H9 (cell line): ENCODE data around the gene TPD52L1. TPM values are rescaled to one million over a fixed set of nuclear protein-coding genes. Genes with fewer than 3 reads are reported as not detected.

ENCODE experiments used
- DNase-seq: peaks from one replicate; pipeline ENCODE4 v3.0.0-alpha.2; 2017
- H2AFZ ChIP-seq: one replicate; pipeline ENCODE4 v1.6.1; 2013; ENCODE audit warnings: mild to moderate bottlenecking, low read length, control low read depth, moderate library complexity
- H2AK5ac ChIP-seq: 2 replicates; pipeline ENCODE4 v1.6.1; 2013; ENCODE audit warnings: low read length, control low read depth, mixed read lengths; ENCODE audit not compliant: insufficient read length
- H2BK120ac ChIP-seq: one replicate; pipeline ENCODE4 v1.6.1; 2013; ENCODE audit warnings: low read depth, mild to moderate bottlenecking, low read length, control low read depth, inconsistent platforms; ENCODE audit not compliant: poor library complexity, severe bottlenecking
- H2BK12ac ChIP-seq: 2 replicates; pipeline ENCODE4 v1.6.1; 2013; ENCODE audit warnings: low read length, control low read depth, mixed read lengths, low read depth; ENCODE audit not compliant: insufficient read length
- H2BK15ac ChIP-seq: 2 replicates; pipeline ENCODE4 v1.6.1; 2013; ENCODE audit warnings: low read depth, low read length, control low read depth
- H2BK20ac ChIP-seq: one replicate; pipeline ENCODE4 v1.6.1; 2013; ENCODE audit warnings: low read depth, mild to moderate bottlenecking, low read length, control low read depth, inconsistent platforms; ENCODE audit not compliant: poor library complexity, severe bottlenecking
- H2BK5ac ChIP-seq: 2 replicates; pipeline ENCODE4 v1.6.1; 2013; ENCODE audit warnings: low read length, control low read depth, mixed read lengths; ENCODE audit not compliant: insufficient read length
- H3K14ac ChIP-seq: 2 replicates; pipeline ENCODE4 v1.6.1; 2013; ENCODE audit warnings: low read length, control low read depth; ENCODE audit not compliant: insufficient read depth
- H3K18ac ChIP-seq: 2 replicates; pipeline ENCODE4 v1.6.1; 2013; ENCODE audit warnings: low read depth, mild to moderate bottlenecking, mixed read lengths, low read length, control low read depth; ENCODE audit not compliant: insufficient read length
- H3K23ac ChIP-seq: 2 replicates; pipeline ENCODE4 v1.6.1; 2013; ENCODE audit warnings: low read length, control low read depth, mixed read lengths, low read depth; ENCODE audit not compliant: insufficient read length
- H3K23me2 ChIP-seq: 2 replicates; pipeline ENCODE4 v1.6.1; 2013; ENCODE audit warnings: low read depth, mild to moderate bottlenecking, mixed read lengths, low read length, control low read depth; ENCODE audit not compliant: insufficient read length, poor library complexity, severe bottlenecking
- H3K27ac ChIP-seq: 2 replicates; pipeline ENCODE4 v1.5.1; 2013; ENCODE audit warnings: low read length, control low read depth, mixed read lengths, low read depth; ENCODE audit not compliant: insufficient read length
- H3K27me3 ChIP-seq: 2 replicates; pipeline ENCODE4 v1.6.1; 2013; ENCODE audit warnings: low read length, control low read depth, inconsistent platforms; ENCODE audit not compliant: insufficient read depth
- H3K4ac ChIP-seq: 2 replicates; pipeline ENCODE4 v1.6.1; 2013; ENCODE audit warnings: low read depth, mild to moderate bottlenecking, control low read depth, inconsistent platforms, low read length, moderate library complexity
- H3K4me1 ChIP-seq: 2 replicates; pipeline ENCODE4 v1.6.1; 2013; ENCODE audit warnings: low read length, control low read depth, inconsistent platforms; ENCODE audit not compliant: insufficient read depth
- H3K4me2 ChIP-seq: 2 replicates; pipeline ENCODE4 v1.6.1; 2013; ENCODE audit warnings: low read length, control low read depth, mixed read lengths; ENCODE audit not compliant: insufficient read length, insufficient read depth
- H3K56ac ChIP-seq: 2 replicates; pipeline ENCODE4 v1.6.1; 2013; ENCODE audit warnings: low read depth, mild to moderate bottlenecking, mixed read lengths, low read length, control low read depth; ENCODE audit not compliant: insufficient read length
- H3K79me1 ChIP-seq: 2 replicates; pipeline ENCODE4 v1.6.1; 2013; ENCODE audit warnings: low read depth, mild to moderate bottlenecking, moderate library complexity, low read length, control low read depth, inconsistent platforms; ENCODE audit not compliant: insufficient read depth, poor library complexity, severe bottlenecking
- H3K79me2 ChIP-seq: 2 replicates; pipeline ENCODE4 v1.6.1; 2013; ENCODE audit warnings: low read length, control low read depth, inconsistent platforms; ENCODE audit not compliant: insufficient read depth
- H3K9ac ChIP-seq: 2 replicates; pipeline ENCODE4 v1.6.1; 2013; ENCODE audit warnings: low read length, control low read depth, mixed read lengths; ENCODE audit not compliant: insufficient read length; ENCODE audit errors: extremely low read depth
- H3K9me3 ChIP-seq: one replicate; pipeline ENCODE4 v1.6.1; 2013; ENCODE audit warnings: low read depth, low read length, inconsistent platforms; ENCODE audit not compliant: control insufficient read depth
- H3T11ph ChIP-seq: one replicate; pipeline ENCODE4 v1.6.1; 2013; ENCODE audit warnings: mild to moderate bottlenecking, low read length, control low read depth, inconsistent platforms
- H4K20me1 ChIP-seq: one replicate; pipeline ENCODE4 v1.6.1; 2013; ENCODE audit not compliant: control insufficient read depth, insufficient read length, insufficient read depth
- H4K5ac ChIP-seq: 2 replicates; pipeline ENCODE4 v1.6.1; 2013; ENCODE audit warnings: low read depth, mild to moderate bottlenecking, mixed read lengths, low read length, control low read depth; ENCODE audit not compliant: insufficient read length
- H4K8ac ChIP-seq: replicated peaks from 2 replicates; pipeline ENCODE4 v1.6.1; 2013; ENCODE audit warnings: low read length, control low read depth, mixed read lengths, low read depth; ENCODE audit not compliant: insufficient read length
- H4K91ac ChIP-seq: 2 replicates; pipeline ENCODE4 v1.6.1; 2013; ENCODE audit warnings: low read depth, mild to moderate bottlenecking, moderate library complexity, mixed read lengths, low read length, control low read depth; ENCODE audit not compliant: insufficient read length
- H3K27ac Mint-ChIP-seq, 3 experiments: 2 replicates in 2 of 3; 3 replicates in 1 of 3; pipeline ENCODE4 v1.8.0; 2020 to 2021; ENCODE audit warnings: mixed read lengths in 3 of 3, mild to moderate bottlenecking in 1 of 3, moderate library complexity in 1 of 3
- H3K27me3 Mint-ChIP-seq: 2 replicates; pipeline ENCODE4 v1.8.0; 2021; ENCODE audit warnings: low read depth, mild to moderate bottlenecking, moderate library complexity, mixed read lengths
- H3K36me3 Mint-ChIP-seq, 3 experiments: 2 replicates in 2 of 3; 3 replicates in 1 of 3; pipeline ENCODE4 v1.8.0; 2020 to 2021; ENCODE audit warnings: low read depth in 3 of 3, mixed read lengths in 3 of 3; ENCODE audit not compliant: insufficient read depth in 1 of 3
- H3K4me1 Mint-ChIP-seq, 2 experiments: 2 replicates each; pipeline ENCODE4 v1.8.0; 2020; ENCODE audit warnings: mixed read lengths in 2 of 2
- H3K4me3 Mint-ChIP-seq, 2 experiments: 2 replicates in 1 of 2; 3 replicates in 1 of 2; pipeline ENCODE4 v1.8.0; 2020 to 2021; ENCODE audit warnings: mild to moderate bottlenecking in 2 of 2, mixed read lengths in 2 of 2, moderate library complexity in 1 of 2
- H3K9me3 Mint-ChIP-seq, 2 experiments: 2 replicates in 1 of 2; 3 replicates in 1 of 2; pipeline ENCODE4 v1.8.0; 2020; ENCODE audit warnings: mild to moderate bottlenecking in 2 of 2, mixed read lengths in 2 of 2, moderate library complexity in 1 of 2
- CTCF ChIP-seq: fragments of 200-600 bp; sonication (generic); conservative IDR thresholded peaks from 3 replicates; pipeline ENCODE4 v1.8.0; 2021; ENCODE audit warnings: antibody characterized with exemption, mild to moderate bottlenecking
- WGBS: extraction: QIAGEN DNeasy Blood & Tissue Kit; methylation state at CpG from one replicate; pipeline ENCODE4 v1.1.7; 2013; ENCODE audit warnings: missing lambda C conversion rate, low lambda C conversion rate, mixed read lengths; ENCODE audit not compliant: insufficient read length; ENCODE audit errors: extremely low coverage; 5-methylcytosine and 5-hydroxymethylcytosine counted together
- total RNA-seq: library from RNA; stranded (reverse); gene quantifications from 2 replicates; pipeline ENCODE4 v1.2.1, GENCODE V29; 2021

The TPD52L1 gene
- total RNA-seq, 1 experiment from 2014 or later = 6.6 TPM

DNA sequence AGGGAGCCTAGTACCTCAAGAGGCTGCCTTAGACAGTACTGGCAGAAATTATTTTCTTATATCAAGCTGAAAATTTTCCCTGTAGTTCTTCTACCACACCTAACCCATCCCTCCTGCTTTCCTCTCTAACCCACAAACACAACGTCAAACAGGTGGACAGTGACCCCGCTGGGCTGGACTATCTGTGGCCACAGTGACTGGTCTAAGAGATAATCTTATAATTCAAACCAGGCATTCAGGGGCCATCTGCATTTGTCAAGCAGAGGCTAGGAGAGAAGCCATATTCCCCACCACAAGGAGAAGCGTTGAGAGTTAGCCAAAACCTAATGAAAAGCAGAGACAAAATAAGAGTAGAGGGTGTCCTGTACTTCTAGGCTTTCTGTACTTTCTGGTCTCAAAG is 140.0 kb downstream of the TPD52L1 start:
- no peak overlapping the region for H4K8ac ChIP-seq
- no peaks in the 10 kb centered on the region for H3K27me3 ChIP-seq
- H3K56ac ChIP-seq = no peak overlapping the region
- no CpG with 5 or more reads among the region's 3 CpGs for WGBS
- H2BK12ac ChIP-seq = no peak overlapping the region
- H3K18ac ChIP-seq = no peak overlapping the region
- H3K9ac ChIP-seq = no peak overlapping the region
- Mint-ChIP-seq H3K27ac (no peak overlapping the region), H3K4me1 (no peaks in the 10 kb centered on the region), H3K27me3 (no peaks in the 10 kb centered on the region), H3K9me3 (no peaks in the 10 kb centered on the region), H3K4me3 (no peak overlapping the region), H3K36me3 (peaks cover 41 to 64% (median 61%) of the 10 kb centered on the region in 3 experiments)
- no peak overlapping the region for H2BK20ac ChIP-seq
- DNase-seq = no peak
- H3K4ac ChIP-seq = no peak overlapping the region
- no peak for TF ChIP-seq CTCF
- no peak overlapping the region for H3T11ph ChIP-seq
- no peak overlapping the region for H4K91ac ChIP-seq
- no peaks in the 10 kb centered on the region for H3K79me1 ChIP-seq
- no peak overlapping the region for H2BK15ac ChIP-seq
- no peak overlapping the region for H3K4me2 ChIP-seq
- H2BK120ac ChIP-seq = no peak overlapping the region
- H2BK5ac ChIP-seq = no peak overlapping the region
- no peaks in the 10 kb centered on the region for H4K20me1 ChIP-seq
- no peak overlapping the region for H3K27ac ChIP-seq
- no peak overlapping the region for H2AK5ac ChIP-seq
- H3K23me2 ChIP-seq = no peaks in the 10 kb centered on the region
- H4K5ac ChIP-seq = no peak overlapping the region
- H3K14ac ChIP-seq = no peak overlapping the region
- no peak overlapping the region for H2AFZ ChIP-seq
- no peak overlapping the region for H3K23ac ChIP-seq
- no peaks in the 10 kb centered on the region for H3K79me2 ChIP-seq
- no peaks in the 10 kb centered on the region for H3K9me3 ChIP-seq
- no peaks in the 10 kb centered on the region for H3K4me1 ChIP-seq
